Mesenchymal stem cell (in vitro differentiated cells and primary cell): ENCODE data around the gene SHQ1.

Experiments
- DNase-seq: peaks from one replicate; pipeline ENCODE4 v3.0.0-alpha.2; 2013
- H2AFZ ChIP-seq: one replicate; pipeline ENCODE4 v1.6.1; 2013; ENCODE audit warnings: low read depth, mild to moderate bottlenecking, control low read depth, inconsistent platforms, low read length, moderate library complexity
- H2AK5ac ChIP-seq: 2 replicates; pipeline ENCODE4 v1.6.1; 2013; ENCODE audit warnings: low read length, moderate library complexity, mild to moderate bottlenecking, inconsistent platforms; ENCODE audit not compliant: severe bottlenecking
- H2BK120ac ChIP-seq: one replicate; pipeline ENCODE4 v1.6.1; 2013; ENCODE audit warnings: low read depth, mild to moderate bottlenecking, inconsistent platforms, low read length, moderate library complexity
- H2BK12ac ChIP-seq, 2 experiments: one replicate each; pipeline ENCODE4 v1.6.1; 2013; ENCODE audit warnings: inconsistent platforms in 2 of 2, low read length in 2 of 2, mild to moderate bottlenecking in 2 of 2, moderate library complexity in 2 of 2, control low read depth in 1 of 2
- H2BK15ac ChIP-seq: one replicate; pipeline ENCODE4 v1.6.1; 2013; ENCODE audit warnings: mild to moderate bottlenecking, low read depth, inconsistent platforms; ENCODE audit not compliant: poor library complexity, severe bottlenecking
- H2BK5ac ChIP-seq: 2 replicates; pipeline ENCODE4 v1.6.1; 2013; ENCODE audit warnings: low read depth, mild to moderate bottlenecking, low read length, control low read depth, inconsistent platforms; ENCODE audit not compliant: poor library complexity, severe bottlenecking
- H3K14ac ChIP-seq, 2 experiments: one replicate each; pipeline ENCODE4 v1.6.1; 2013; ENCODE audit warnings: inconsistent platforms in 2 of 2, low read length in 2 of 2, control low read depth in 1 of 2, mild to moderate bottlenecking in 1 of 2, moderate library complexity in 1 of 2
- H3K18ac ChIP-seq, 2 experiments: one replicate each; pipeline ENCODE4 v1.6.1; 2013; ENCODE audit warnings: inconsistent platforms in 2 of 2, low read length in 2 of 2, control low read depth in 1 of 2, low read depth in 1 of 2, mild to moderate bottlenecking in 1 of 2
- H3K23ac ChIP-seq, 2 experiments: one replicate each; pipeline ENCODE4 v1.6.1; 2013; ENCODE audit warnings: inconsistent platforms in 2 of 2, low read length in 2 of 2, mild to moderate bottlenecking in 2 of 2, moderate library complexity in 2 of 2, control low read depth in 1 of 2
- H3K27ac ChIP-seq: 2 replicates; pipeline ENCODE4 v1.5.1; 2013; ENCODE audit warnings: mild to moderate bottlenecking, moderate library complexity, low read length, control low read depth, inconsistent platforms; ENCODE audit not compliant: poor library complexity, severe bottlenecking
- H3K27me3 ChIP-seq, 2 experiments: 2 replicates each; pipeline versions ENCODE4 v1.6.1 to v1.7.0; 2013; ENCODE audit warnings: low read length in 2 of 2, mild to moderate bottlenecking in 2 of 2, moderate library complexity in 2 of 2, control low read depth in 1 of 2, inconsistent platforms in 1 of 2; ENCODE audit not compliant: control insufficient read depth in 1 of 2, insufficient read depth in 1 of 2
- H3K36me3 ChIP-seq, 2 experiments: 2 replicates each; pipeline versions ENCODE4 v1.6.1 to v1.7.0; 2013; ENCODE audit warnings: low read length in 2 of 2, control low read depth in 1 of 2, inconsistent platforms in 1 of 2, low read depth in 1 of 2, mild to moderate bottlenecking in 1 of 2; ENCODE audit not compliant: insufficient read depth in 2 of 2, control insufficient read depth in 1 of 2
- H3K4ac ChIP-seq, 2 experiments: one replicate each; pipeline ENCODE4 v1.6.1; 2013; ENCODE audit warnings: inconsistent platforms in 2 of 2, low read length in 2 of 2, mild to moderate bottlenecking in 2 of 2, moderate library complexity in 2 of 2, control low read depth in 1 of 2, low read depth in 1 of 2
- H3K4me1 ChIP-seq: 2 replicates; pipeline ENCODE4 v1.6.1; 2013; ENCODE audit warnings: low read depth, low read length, control low read depth; ENCODE audit not compliant: control insufficient read depth, insufficient read depth
- H3K4me2 ChIP-seq: 2 replicates; pipeline ENCODE4 v1.6.1; 2013; ENCODE audit warnings: low read length, mild to moderate bottlenecking, inconsistent platforms; ENCODE audit not compliant: poor library complexity, severe bottlenecking
- H3K4me3 ChIP-seq, 2 experiments: 2 replicates each; pipeline versions ENCODE4 v1.5.1 to v1.7.0; 2013; ENCODE audit warnings: low read length in 2 of 2, mild to moderate bottlenecking in 2 of 2, control low read depth in 1 of 2, low read depth in 1 of 2; ENCODE audit not compliant: insufficient read depth in 1 of 2
- H3K79me1 ChIP-seq: replicated peaks from 2 replicates; pipeline ENCODE4 v1.6.1; 2013; ENCODE audit warnings: mild to moderate bottlenecking, control low read depth, low read length, inconsistent platforms; ENCODE audit not compliant: poor library complexity, severe bottlenecking
- H3K9ac ChIP-seq: 2 replicates; pipeline ENCODE4 v1.7.0; 2013; ENCODE audit warnings: mild to moderate bottlenecking, low read length, moderate library complexity
- H3K9me3 ChIP-seq: 2 replicates; pipeline ENCODE4 v1.7.0; 2013; ENCODE audit warnings: mild to moderate bottlenecking, low read length; ENCODE audit not compliant: control insufficient read depth
- H4K8ac ChIP-seq: one replicate; pipeline ENCODE4 v1.6.1; 2013; ENCODE audit warnings: inconsistent platforms, mild to moderate bottlenecking, low read length, moderate library complexity
- H4K91ac ChIP-seq: one replicate; pipeline ENCODE4 v1.6.1; 2013; ENCODE audit warnings: mild to moderate bottlenecking, low read length, inconsistent platforms
- WGBS: methylation state at CpG from one replicate; pipeline ENCODE4 v1.1.7; 2013; ENCODE audit warnings: mixed read lengths; 5-methylcytosine and 5-hydroxymethylcytosine counted together

The SHQ1 gene

GRCh38 chr3:72768936-72769335, 79.3 kb downstream of the SHQ1 start:
- DNase-seq, result no peak
- Histone ChIP-seq H2AK5ac (no peak overlapping the region), H3K23ac (no peak overlapping the region), H2AFZ (no peak overlapping the region), H3K18ac (no peak overlapping the region), H3K79me1 (peaks cover 3% of the 10 kb centered on the region), H3K27me3 (no peaks in the 10 kb centered on the region), H2BK120ac (no peak overlapping the region), H4K91ac (no peak overlapping the region), H2BK15ac (no peak overlapping the region), H3K27ac (no peak overlapping the region), H2BK5ac (no peak overlapping the region), H3K14ac (no peak overlapping the region), H3K4me2 (no peak overlapping the region), H2BK12ac (no peak overlapping the region), H3K4ac (no peak overlapping the region), H3K4me3 (no peak overlapping the region), H3K4me1 (peaks cover 2% of the 10 kb centered on the region), H3K36me3 (peaks cover 0 to 23% of the 10 kb centered on the region in 2 experiments), H3K9me3 (no peaks in the 10 kb centered on the region), H4K8ac (peak overlapping the region; percentile 13), H3K9ac (no peak overlapping the region)
- 65% methylated on average over 1 of the region's 1 CpG for WGBS

DNA sequence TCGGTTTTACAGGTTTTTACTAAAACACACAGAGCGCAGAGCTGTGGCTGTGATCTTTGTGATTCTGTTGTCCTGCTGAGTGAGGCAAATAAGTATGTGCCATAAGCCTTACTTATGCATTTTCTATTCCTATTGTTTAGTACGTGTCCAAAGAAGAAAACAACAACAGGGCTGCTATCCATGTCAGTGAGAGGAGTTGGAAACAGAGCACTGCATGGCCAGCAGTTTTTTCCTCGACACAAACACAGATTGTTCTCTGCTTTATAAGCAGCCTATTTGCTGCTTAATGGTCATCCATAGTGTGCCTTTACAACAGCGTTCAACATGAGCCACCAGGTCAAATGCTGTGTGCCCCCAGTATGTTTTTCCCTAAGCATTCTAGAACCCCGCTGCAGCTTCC, 79.8 kb downstream of the SHQ1 start:
- no peak overlapping the region for H3K4ac ChIP-seq
- H2AK5ac ChIP-seq, result no peak overlapping the region
- H2AFZ ChIP-seq, result no peak overlapping the region
- WGBS, result 53% methylated on average over 6 of the region's 6 CpGs
- peaks cover 3% of the 10 kb centered on the region for H3K79me1 ChIP-seq
- H3K9ac ChIP-seq, result no peak overlapping the region
- H3K23ac ChIP-seq, result no peak overlapping the region
- no peak overlapping the region for H3K27ac ChIP-seq
- H3K9me3 ChIP-seq, result no peaks in the 10 kb centered on the region
- no peak overlapping the region for H3K18ac ChIP-seq
- no peak overlapping the region for H2BK120ac ChIP-seq
- no peak overlapping the region for H2BK12ac ChIP-seq
- H3K4me1 ChIP-seq, result peaks cover 2% of the 10 kb centered on the region
- no peak overlapping the region for H3K4me2 ChIP-seq
- no peak overlapping the region for H4K8ac ChIP-seq
- no peak for DNase-seq
- no peaks in the 10 kb centered on the region for H3K27me3 ChIP-seq
- H2BK5ac ChIP-seq, result no peak overlapping the region
- peaks cover 0 to 23% of the 10 kb centered on the region in 2 experiments for H3K36me3 ChIP-seq
- H2BK15ac ChIP-seq, result no peak overlapping the region
- no peak overlapping the region for H4K91ac ChIP-seq
- H3K14ac ChIP-seq, result no peak overlapping the region
- no peak overlapping the region for H3K4me3 ChIP-seq

- Histone ChIP-seq H3K27me3 (no peaks in the 10 kb centered on the region), H3K79me1 (peaks cover 3% of the 10 kb centered on the region), H2AK5ac (no peak overlapping the region), H3K4me2 (no peak overlapping the region), H3K18ac (no peak overlapping the region), H3K36me3 (peaks cover 0 to 26% of the 10 kb centered on the region in 2 experiments), H2BK5ac (no peak overlapping the region), H2AFZ (no peak overlapping the region), H3K14ac (no peak overlapping the region), H3K23ac (no peak overlapping the region), H2BK120ac (no peak overlapping the region), H4K91ac (no peak overlapping the region), H3K27ac (no peak overlapping the region), H4K8ac (no peak overlapping the region), H3K4me1 (peaks cover 2% of the 10 kb centered on the region), H2BK15ac (no peak overlapping the region), H3K9ac (no peak overlapping the region), H3K4ac (no peak overlapping the region), H3K4me3 (no peak overlapping the region), H3K9me3 (no peaks in the 10 kb centered on the region), H2BK12ac (no peak overlapping the region)
- WGBS, result 11% methylated on average over 5 of the region's 5 CpGs
- DNase-seq, result no peak
These were observed 80.2 kb downstream of the SHQ1 start for GRCh38 chr3:72768006-72768441.

DNA sequence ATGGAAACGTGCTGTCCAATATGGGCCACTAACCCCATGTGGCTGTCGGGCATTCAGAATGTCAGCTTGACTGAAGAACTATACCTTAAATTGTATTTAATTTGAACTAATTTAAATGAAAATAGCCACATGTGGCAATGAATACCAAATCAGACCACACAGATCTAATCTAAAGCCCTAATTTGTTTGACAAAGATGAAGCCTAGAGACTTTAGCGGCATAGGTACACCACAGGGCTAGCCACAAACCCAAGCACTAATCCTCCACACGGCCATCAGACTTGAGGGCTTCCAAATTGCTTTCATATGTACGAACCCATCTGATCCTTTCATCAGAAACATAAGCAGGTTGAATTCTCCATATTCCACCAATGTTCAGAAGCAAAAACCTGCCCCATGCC, 81.4 kb downstream of the SHQ1 start:
- H3K14ac ChIP-seq, result no peak overlapping the region
- no peak overlapping the region for H3K4me2 ChIP-seq
- no peak overlapping the region for H3K27ac ChIP-seq
- no peak overlapping the region for H2BK15ac ChIP-seq
- no peak overlapping the region for H2BK5ac ChIP-seq
- H4K91ac ChIP-seq, result no peak overlapping the region
- whole genome bisulfite sequencing, result 98% methylated on average over 4 of the region's 5 CpGs
- no peak overlapping the region for H3K18ac ChIP-seq
- no peak for DNase-seq
- no peak overlapping the region for H2BK12ac ChIP-seq
- H2BK120ac ChIP-seq, result no peak overlapping the region
- no peaks in the 10 kb centered on the region for H3K9me3 ChIP-seq
- H3K36me3 ChIP-seq, result peaks cover 0 to 22% of the 10 kb centered on the region in 2 experiments
- H3K4me1 ChIP-seq, result peaks cover 2% of the 10 kb centered on the region
- no peak overlapping the region for H3K23ac ChIP-seq
- H3K4ac ChIP-seq, result peak overlapping the region in 1 of 2 experiments; percentile 73
- no peak overlapping the region for H4K8ac ChIP-seq
- no peak overlapping the region for H2AK5ac ChIP-seq
- peaks cover 4% of the 10 kb centered on the region for H3K79me1 ChIP-seq
- no peak overlapping the region for H3K4me3 ChIP-seq
- H3K27me3 ChIP-seq, result no peaks in the 10 kb centered on the region
- H2AFZ ChIP-seq, result no peak overlapping the region
- H3K9ac ChIP-seq, result no peak overlapping the region
